GM18508 (cell line): ENCODE data around the gene HOXB5.

Experiments
- ATAC-seq: cut with Tn5 transposase; IDR thresholded peaks from one replicate; pipeline ENCODE4 v1.9.1; 2021; ENCODE audit warnings: moderate number of reproducible peaks; ENCODE audit not compliant: insufficient read depth, unreplicated experiment

HOXB5 gene

GRCh38 chr17:48605991-48606891 lies 12.7 kb upstream of the HOXB5 start:
- ATAC-seq, result no peak

DNA sequence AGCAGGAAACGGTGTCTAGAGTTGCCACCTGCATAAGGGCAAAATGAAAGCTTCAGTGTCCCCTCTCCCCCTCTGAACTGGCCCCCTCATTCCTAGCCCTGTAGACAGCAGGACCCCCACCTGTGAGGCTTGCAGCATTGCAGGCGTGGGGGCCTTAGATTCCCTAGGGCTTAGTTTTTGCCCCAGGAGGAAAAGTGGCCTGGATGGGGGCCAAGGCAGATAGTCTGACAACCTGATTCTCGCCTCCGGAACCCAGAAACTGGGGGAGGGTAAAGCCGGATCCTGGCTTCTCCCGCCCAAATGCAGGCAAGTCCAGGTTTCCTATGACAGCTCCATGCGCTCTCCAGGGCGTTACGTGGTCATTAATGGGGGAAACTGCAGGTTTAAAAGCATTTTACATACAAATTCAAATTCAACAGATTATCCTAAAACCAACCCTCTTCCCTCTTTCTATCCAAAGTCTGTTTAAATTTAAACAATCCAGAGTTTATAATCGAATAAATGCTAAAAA lies 11.9 kb upstream of the HOXB5 start:
- no peak for ATAC-seq

- no peak for ATAC-seq
Measured at GRCh38 chr17:48604770-48605329, 11.3 kb upstream of the HOXB5 start, which contains the start of gene HOXB6. Gene HOXB6 (minus strand): TSS chr17:48604986. CDS start chr17:48598150, 6,836 bp downstream.

DNA sequence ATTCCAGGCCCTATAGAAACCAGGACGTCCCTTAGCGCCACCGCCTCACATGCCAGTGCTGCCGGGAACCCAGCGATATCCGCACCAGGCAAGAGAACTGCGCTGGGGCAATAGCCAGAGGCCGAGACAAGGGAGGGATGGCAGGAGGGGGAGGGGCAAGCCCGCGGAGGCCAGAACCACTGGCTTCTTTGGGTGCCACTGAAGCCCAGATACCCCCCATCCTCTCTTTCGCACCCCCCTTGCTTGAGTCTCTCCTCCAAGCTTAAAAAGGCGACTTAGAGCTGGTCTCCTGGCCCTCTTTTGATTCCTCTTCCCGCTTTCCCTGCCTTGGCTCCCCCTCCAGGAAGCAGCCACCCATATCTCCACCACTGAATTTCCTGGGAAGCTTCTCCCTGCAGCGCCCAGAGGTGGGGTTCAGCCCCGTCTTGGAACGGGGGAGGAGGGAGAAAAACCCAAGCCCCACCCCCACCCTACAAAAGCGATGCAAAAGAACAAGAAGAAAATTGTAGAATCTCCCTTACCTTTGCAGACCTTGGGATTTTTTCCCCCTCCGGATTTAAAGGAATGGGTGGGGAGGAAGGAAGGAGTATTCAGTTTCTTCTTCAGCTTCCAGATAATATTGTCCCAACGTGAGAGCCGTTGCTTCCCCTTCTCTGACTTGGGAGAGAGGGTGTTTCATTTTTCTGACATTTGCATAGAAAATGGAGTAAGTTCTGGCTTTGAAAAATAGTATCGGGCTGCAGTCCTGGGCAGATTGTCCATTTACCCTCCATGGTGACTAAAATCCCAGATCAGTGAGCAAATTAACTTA lies 10.6 kb upstream of the HOXB5 start:
- no peak for ATAC-seq

- no peak for ATAC-seq
Measured at GRCh38 chr17:48601539-48602425, 8.2 kb upstream of the HOXB5 start.

GRCh38 chr17:48601207-48601538 lies 7.6 kb upstream of the HOXB5 start:
- ATAC-seq, result no peak

- no peak for ATAC-seq
Measured at GRCh38 chr17:48600244-48601098, 6.9 kb upstream of the HOXB5 start.

DNA sequence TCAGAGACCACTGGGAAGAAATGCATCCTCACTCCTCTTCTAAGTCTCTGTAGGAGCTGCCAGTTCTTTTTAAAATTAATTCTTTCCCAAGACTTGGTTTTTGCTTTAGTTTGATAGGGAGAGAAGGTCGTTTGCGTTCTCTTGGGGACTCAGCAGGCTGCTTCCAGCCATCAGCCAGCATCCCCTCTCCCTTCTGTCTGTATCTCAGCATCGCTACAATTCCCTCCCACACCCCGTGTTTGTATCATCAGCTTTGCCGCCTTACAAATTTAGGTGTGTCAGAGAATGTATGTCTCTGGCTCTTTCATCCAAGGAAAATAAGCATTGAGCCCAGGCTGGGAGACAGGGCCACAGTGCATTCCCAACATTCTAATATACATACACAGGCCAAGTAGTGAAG lies 5.8 kb upstream of the HOXB5 start:
- no peak for ATAC-seq

- ATAC-seq, result no peak
Measured at GRCh38 chr17:48598736-48599135, 5.2 kb upstream of the HOXB5 start.

GRCh38 chr17:48597778-48598631 lies 4.4 kb upstream of the HOXB5 start:
- ATAC-seq, result no peak

GRCh38 chr17:48597528-48597777 lies 3.9 kb upstream of the HOXB5 start:
- ATAC-seq, result no peak

DNA sequence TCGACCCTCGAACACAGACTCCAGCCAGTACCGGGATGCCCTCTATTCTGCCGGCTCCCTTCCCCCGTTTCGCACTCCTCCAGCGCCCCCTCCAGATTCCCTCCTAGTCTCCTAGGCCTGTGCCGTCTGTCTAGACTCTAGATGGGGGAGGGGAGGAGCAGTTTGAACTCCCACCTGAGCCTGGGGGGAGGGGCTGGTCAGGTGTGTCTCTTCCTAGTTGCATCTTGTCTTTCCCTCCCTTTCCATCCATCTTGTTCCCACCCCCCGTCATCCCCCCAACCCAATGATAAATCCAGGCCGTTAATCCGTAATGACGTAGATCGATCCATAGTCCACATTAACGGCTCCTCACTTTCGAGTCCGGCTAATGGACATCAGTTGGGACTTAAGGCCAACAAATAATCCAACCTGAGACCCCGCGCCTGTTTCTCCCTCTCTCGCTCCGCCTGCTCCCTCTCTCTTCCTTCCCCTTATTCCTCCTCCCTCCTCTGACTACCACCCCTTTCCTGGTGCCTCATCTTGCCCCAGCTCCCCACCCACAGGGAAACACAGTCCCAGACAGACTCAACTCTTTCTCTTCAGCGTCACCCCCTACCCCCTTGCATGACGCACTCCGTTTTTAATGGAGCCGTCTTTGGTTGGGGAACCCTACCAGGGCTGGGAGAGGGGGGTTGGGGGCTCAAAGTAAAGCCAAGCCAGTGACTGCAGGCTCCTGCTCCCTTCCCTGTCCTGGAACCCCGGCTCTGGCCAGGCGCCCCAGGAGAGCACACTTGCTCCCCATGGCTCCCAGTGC lies 3.4 kb upstream of the HOXB5 start:
- ATAC-seq, result no peak

- ATAC-seq, result no peak
Measured at GRCh38 chr17:48596000-48596734, 2.6 kb upstream of the HOXB5 start.

- no peak for ATAC-seq
Measured at GRCh38 chr17:48595278-48595999, 1.9 kb upstream of the HOXB5 start.

- no peak for ATAC-seq
Measured at GRCh38 chr17:48594538-48595277, 1.1 kb upstream of the HOXB5 start.
